Epidermal melanocyte (primary cell): ENCODE data around the gene CCDC88A.
"Not testable (repeated sequence)": the region's sequence is repeated elsewhere in the genome, so short reads cannot be mapped to it uniquely, and the experiment has no call there.

Experiments used
- DNase-seq: peaks from one replicate; pipeline ENCODE4 v3.0.0; 2011; ENCODE audit warnings: low spot score; ENCODE audit not compliant: insufficient read length

CCDC88A gene

DNA sequence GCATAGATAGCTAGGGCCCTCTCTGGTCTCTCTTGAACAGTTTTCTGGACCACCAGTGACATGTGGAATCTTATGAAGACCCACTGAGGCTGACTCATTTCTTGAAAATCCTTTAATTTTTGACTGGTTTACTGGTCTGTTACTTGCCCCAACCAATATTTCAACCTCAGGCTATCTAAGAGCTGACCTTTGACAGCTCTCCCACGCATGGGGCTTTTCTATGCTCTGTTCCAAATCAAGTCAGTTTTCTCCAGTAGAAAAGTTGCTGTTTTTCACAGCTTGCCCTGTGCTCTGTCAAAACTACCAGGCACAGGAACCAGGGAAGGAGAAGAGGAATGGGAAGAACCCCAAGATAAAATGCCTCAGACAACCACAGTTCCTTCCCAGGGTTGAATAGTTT is 104.7 kb downstream of the CCDC88A start:
- DNase-seq = no peak

DNA sequence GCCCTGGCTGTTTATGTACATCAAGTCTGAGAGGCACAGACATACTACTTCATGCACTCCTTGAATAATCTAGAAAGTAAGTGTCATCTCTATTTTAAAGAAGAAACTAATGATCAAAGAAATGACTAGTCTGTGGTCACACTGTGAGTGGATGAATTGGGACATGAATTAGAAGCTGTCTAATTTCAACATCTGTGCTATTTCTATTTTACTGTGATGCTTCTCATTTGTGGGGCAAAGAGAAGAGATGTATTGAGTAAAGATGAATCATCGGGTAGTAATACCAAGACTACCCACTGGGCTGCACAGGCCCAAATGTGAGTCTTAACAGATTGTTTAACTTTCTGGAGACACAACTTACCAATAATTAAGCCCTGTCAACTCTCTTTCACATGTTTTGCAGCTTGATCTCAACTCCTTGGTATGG is 108.2 kb downstream of the CCDC88A start:
- DNase-seq = no peak

DNA sequence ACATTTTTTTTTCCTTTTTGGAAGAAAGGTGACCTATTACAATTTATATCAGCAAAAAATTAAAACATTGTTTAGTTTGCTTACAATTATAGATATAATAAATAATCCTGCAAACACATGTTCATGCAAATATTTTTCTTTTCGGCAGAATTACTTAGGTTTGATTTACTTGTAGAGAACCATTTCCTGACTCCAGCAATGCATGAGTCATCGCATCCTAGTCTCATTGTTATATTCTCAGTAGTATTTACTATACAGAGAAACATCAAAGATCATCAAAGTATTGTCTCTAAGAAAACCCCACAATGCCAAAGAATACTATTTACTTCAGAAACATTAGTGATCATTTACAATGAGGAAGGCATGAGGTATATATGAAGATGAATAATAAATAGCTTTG is 110.2 kb downstream of the CCDC88A start:
- no peak for DNase-seq

DNA sequence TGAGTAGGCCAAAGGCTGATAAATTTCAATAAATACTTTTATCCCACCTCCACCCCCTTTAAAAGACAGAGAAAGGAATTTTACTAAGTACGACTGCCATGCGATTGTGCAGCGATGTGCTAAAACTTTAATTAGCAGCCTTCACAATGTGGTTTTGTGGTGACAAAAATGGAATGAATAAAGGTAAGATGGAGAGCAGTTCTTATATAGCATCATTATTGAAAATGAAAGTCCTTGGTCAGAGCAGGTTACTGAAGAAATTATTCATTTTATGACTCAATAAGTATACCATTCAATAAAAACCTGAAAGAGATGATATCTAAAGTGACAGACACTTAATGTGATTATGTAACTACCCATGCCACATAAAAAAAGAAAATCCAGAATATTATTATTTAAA is 117.4 kb downstream of the CCDC88A start:
- no peak for DNase-seq

DNA sequence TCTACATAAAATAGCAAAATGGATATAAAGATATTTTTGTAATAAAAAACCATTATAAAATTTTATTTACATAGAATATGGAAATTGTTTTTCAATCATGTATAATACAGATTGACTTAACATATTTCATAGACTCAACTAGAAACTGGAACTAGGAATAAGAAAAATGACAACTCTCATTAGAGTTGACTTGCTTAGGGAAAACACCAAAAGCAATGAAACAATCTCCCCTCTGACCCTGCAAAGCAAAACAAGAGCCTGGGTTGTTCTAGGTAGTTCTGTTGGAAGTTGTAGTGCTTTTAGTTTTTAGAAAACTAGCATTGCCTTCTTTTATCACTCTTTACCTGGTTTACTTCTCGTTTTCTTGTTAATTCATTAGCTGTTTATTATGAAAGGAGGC is 118.4 kb downstream of the CCDC88A start:
- no peak for DNase-seq

DNA sequence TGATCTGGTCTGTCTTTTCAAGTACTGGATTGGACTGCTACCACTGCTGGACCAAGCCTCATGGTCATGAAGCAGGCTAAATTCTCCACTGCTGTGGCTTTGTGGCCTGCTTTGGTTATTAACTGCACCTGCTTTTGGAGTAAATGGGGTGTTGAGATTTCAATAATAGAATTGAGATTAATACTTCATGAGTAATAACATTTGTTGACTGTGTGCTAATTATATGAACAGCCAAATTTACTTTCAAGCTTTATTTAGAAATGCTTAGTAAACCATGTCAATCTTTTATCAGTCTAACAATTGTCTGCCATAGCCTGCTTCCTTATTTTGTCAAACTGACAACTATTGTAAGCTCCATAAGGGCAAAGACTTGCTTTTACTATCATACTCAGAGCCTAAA is 123.3 kb downstream of the CCDC88A start:
- no peak for DNase-seq

DNA sequence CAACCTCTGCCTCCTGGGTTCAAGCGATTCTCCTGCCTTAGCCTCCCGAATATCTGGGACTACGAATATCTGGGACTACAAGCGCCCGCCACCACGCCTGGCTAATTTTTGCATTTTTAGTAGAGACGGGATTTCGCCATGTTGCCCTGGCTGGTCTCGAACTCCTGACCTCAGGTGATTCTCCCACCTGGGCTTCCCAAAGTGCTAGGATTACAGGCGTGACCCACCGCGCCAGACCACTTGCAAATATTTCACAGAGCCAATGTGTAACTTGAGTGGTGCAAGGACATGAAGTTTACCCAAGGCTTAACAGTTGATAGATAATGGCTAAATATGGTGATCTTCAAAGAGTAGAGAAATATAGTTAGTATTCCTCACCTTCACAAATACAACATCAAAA is 136.6 kb downstream of the CCDC88A start:
- DNase-seq = no peak

DNA sequence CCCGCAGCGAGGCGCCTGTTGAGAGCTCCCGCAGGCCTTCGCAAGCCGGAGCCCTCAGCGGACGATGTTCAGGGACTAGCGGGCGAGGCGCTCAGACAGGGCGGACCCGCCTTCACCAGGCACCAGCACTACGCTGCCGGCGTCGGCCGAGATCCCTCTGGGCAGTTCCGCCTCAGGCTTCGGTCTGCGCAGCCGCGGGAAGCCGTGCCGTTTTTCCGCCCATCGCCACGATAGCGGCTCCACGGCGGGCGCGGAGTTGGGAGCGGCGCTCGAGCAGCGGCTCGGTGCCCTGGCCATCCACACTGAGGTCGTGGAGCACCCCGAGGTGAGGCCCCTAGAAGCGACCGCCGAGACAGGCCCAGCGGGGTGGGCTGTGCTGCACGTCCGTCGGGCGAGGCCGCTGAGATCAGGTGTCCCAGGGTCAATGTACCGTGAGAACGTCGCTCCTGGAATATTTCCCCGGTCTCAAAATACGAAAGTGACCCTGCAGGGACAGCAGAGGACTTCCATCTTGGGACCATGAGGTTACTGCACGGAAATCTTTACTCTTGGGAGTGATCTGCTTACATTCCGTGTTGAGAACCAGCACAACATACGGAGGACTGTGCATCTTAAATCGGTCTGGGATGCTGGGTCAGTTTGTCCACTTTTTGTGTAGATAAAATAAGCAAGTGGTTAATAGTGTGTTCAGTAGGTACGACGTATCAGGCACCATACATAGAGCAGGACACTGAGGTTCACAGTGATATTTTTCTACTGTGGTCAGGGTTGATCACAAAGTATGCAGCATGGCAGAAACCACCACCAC is 137.3 kb downstream of the CCDC88A start:
- DNase-seq = peak; percentile 37

DNA sequence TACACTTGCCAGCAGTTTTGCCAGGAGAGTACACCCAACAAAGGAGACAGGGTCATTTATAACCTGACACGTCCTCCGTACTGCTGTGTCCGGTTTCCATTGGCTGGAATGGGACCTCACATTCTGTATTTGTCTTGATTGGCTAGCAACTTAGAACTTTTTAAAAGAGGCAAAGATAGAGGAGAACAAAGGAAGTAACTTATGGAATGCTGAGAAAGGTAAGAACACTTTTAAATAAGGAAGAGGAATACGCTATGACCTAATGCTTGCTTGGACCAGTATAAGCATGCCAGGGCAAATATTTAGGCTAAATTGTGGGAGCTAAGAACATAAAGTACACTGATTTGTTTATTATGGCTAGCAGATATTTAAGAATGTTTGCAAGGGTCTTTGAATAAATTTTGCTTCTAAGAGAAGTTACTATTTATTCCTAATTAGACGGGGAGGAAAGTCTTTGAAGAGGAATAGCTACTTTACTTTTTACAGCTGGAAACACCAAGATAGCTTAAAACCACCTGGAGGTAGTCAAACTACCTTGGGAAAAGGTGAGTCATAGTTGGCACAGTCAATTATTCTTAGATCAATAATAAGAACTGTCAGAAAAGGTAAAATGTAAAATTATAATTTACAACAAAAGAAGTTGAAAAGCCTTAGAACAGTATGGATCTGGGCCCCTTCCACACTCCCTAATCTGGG is 138.7 kb downstream of the CCDC88A start:
- DNase-seq = not testable (repeated sequence)

DNA sequence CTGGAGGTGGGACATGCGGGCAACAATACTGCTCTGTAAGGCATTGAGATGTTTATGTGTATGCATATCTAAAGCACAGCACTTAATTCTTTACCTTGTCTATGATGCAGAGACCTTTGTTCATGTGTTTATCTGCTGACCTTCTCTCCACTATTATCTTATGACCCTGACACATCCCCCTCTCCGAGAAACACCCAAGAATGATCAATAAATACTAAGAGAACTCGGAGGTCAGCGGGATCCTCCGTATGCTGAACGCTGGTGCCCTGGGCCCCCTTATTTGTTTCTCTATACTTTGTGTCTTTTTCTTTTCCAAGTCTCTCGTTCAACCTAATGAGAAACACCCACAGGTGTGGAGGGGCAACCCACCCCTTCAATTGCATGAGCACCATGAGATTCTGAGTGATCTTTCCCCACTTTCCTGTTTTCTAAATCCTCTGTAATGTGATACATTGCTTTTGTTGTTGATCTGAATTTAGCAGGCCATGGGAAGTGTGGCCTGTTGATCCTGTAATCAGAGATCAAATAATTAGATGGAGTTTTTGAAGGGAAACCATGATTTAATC is 139.7 kb downstream of the CCDC88A start:
- DNase-seq = not testable (repeated sequence)

DNA sequence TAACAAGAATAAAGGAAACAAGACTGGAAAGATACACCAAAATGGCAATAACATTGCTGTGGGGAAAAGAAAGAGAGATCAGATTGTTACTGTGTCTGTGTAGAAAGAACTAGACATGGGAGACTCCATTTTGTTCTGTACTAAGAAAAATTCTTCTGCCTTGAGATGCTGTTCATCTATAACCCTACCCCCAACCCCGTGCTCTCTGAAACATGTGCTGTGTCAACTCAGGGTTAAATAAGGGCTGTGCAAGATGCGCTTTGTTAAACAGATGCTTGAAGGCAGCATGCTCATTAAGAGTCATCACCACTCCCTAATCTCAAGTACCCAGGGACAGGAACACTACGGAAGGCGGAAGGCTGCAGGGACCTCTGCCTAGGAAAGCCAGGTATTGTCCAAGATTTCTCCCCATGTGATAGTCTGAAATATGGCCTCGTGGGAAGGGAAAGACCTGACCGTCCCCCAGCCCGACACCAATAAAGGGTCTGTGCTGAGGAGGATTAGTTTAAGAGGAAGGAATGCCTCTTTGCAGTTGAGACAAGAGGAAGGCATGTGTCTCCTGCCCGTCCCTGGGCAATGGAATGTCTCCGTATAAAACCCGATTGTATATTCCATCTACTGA is 140.3 kb downstream of the CCDC88A start:
- not testable (repeated sequence) for DNase-seq

DNA sequence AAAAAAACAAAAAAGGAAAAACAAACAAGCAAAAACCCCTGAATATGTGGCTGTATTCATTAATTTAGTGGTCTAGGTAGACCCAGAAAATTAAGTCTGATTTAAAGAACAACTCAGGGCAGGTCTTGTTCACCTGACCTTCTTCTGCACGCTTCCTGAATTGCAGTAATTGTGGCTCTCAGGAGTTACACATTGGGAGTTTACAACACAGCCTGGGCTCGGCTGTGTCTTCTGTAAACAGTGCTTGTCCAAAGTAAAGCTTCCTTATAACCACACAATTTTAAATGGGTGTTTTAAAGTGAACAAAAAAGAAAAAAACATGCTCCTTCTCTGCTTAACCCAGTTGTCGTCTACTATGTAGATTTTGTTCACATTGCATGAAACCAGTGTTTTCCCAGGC is 142.3 kb downstream of the CCDC88A start:
- no peak for DNase-seq

DNA sequence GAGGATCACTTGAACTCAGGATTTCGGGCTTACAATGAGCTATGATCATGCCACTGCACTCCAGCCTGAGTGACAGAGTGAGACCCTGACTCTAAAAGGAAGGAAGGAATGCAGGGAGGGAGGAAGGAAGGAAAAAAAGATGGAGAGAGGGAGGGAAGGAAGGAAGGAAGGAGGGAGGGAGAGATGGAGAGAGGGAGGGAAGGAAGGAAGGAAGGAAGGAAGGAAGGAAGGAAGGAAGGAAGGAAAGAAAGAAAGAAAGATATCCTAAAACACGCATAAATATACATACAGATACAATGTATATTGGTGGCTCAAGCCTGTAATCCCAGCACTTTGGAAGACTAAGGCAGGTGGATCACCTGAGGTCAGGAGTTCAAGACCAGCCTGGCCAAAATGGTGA is 145.3 kb downstream of the CCDC88A start:
- not testable (repeated sequence) for DNase-seq

DNA sequence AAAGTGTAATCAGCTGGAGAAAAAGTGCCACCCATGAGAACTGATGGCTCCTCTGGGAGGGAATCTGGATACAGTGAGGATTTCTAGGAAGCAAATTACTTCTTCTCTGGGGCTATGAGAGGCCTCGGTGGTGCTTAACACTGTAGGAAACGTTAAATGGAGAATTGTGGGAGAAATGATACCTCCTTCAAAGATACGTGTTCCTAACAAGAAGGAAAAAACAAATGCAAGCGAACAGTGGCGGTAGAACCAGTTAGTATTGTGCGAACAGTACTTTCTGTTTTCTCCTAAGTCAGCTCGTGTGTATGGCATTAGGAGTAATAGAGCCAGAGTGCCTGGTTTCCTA is 150.0 kb downstream of the CCDC88A start:
- no peak for DNase-seq

DNA sequence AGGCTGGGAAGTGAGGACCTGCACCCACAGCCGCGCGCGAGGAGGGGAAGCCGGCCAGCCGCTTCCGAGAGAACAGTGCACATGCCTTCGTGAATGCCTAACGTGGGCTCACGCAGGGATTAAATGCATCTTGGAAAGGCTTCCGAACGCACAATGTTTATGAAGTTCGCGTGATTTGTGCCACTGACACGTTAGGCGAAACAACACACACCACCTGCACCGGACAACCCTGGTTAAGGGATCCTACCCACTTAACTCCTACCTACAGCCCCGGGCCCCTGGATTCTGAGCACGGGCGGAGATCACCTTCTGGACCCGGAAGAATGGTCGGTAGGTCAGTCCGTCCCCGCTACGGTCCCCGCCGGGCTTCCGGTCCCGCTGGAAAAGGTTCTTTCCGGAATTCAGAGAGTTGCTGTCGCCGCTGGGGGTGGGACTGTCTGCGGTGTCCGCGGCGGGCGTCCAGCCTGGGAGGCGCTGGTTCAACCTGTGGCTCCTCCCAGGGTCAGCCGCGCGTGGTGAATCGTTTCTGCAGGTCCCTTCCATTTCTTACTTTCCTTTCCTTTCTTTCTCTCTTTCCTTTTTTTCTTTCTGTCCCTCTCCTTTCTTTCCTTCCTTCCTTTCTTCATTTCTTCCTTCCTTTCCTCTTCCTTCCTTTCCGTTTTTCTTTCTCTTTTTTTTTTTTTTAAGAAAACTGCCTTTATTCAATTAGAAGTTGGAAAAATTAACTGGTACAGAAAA is 150.6 kb downstream of the CCDC88A start, which contains the start of gene MTIF2:
TSS of gene MTIF2 (minus strand) at position 325 of the 738 bp plus-strand sequence. CDS start 5,373 bp downstream, outside the sequence.
- peak; percentile 86 for DNase-seq

DNA sequence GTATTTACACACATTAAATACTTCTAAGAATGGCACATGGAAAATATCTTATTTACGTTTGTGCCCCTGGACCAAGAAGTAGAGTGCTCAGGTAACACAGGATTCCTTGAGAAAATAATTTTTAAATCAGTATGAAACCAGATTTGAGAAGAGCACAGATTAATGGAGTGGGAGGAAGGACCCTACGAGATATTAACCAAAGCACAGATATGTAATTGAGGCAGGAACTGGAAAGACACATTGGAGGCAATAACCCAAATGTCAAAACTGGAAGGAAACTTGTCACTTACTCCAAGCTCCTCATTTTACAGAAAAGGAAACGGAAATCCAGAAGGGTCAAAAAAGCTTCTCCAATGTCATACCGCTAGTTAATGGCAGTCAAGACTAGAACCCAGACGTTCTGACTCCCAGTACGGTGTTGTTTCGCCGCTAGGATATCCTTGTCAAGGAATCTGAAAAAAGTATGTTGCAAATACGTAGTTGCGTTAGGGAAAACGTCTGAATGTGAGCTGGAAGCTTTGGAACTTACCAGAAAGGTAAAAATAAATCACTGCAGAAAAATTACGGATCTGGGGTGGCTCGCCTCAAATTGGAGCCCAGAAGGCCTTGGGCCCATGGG is 151.3 kb downstream of the CCDC88A start:
- no peak for DNase-seq

DNA sequence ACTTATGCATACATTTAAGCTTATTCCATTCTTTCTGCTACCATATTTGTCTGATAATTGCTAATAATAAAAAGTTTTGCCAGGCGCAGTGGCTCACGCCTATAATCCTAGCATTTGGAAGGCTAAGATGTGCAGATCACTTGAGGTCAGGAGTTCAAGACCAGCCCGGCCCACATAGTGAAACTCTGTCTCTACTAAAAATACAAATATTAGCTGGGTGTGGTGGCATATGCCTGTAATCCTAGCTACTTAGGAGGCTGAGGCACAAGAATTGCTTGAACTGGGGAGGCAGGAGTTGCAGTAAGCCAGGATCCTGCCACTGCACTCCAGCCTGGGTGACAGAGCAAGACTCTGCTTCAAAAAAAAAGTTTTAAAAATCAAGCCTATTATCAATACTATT is 160.1 kb downstream of the CCDC88A start:
- DNase-seq = not testable (repeated sequence)

DNA sequence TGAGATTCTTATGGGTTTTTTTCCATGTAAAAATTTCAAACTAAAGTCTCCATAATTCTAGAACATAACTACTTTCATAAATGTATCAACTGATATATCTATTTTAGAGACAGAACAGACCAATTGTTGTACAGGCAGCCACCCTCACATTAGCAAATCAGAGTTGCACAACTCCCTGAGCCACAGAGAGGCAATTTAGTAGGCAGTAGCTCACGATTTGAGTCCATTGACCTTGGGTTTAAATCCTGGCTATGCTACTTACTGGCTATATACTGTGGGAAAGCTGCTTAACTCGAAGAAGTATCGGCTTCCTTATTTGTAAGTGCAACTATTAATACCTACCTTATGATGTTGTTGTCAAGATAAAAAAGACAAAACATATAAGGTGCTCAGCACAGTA is 166.8 kb downstream of the CCDC88A start:
- no peak for DNase-seq

DNA sequence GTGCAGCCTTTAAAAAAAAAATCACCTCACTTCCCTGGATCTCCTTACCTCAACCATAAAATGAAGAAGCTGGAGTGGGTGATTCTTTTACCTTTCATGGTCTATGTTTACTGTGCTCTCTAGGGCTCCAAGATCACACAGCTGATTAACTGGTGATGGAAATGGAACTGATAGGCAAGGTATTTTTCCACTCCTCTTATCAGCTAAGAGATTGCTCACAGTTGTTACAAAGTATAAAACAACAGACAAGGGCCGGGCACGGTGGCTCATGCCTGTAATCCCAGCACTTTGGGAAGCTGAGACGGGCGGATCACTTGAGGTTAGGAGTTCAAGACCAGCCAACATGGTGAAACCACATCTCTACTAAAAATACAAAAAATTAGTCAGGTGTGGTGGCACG is 172.6 kb downstream of the CCDC88A start:
- no peak for DNase-seq

DNA sequence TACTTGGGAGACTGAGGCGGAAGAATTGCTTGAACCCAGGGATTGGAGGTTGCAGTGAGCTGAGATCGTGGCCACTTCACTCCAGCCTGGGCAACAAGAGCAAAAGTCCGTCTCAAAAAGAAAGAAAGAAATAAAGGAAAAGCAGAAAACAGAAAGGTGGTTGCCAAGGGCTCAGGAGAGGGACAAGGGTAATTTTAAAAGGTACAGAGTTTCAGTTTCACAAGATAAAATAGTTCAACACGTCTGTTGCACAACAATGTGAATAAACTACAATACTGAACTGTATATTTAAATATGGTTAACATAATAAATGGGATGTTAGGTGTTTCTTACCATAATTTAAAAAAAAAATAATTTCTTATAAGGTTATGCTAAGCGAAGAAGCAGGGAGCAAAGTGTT is 174.2 kb downstream of the CCDC88A start:
- no peak for DNase-seq

DNA sequence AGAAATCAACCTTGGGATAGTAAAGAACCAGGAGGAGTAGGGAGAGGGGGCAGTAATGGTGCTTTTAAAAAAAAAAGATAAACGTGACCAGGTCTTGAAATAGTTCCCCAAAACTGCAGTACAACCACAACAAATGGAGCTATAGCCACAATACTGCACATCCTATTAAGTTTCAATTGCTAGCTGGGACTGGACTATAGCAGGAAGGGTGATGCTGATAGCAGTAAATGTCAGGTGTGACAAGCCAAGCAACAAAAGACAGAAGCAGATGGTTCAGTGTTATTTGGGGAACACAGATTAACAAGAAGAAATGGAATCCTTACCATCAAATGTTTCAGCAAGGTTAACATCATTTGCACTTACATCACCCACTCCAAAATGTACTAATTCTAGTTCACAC is 177.0 kb downstream of the CCDC88A start:
- no peak for DNase-seq
